GM18867 (cell line): ENCODE results near the gene ILKAP.

ENCODE experiments used
- ATAC-seq: cut with Tn5 transposase; IDR thresholded peaks from one replicate; pipeline ENCODE4 v1.9.1; 2021; ENCODE audit warnings: mild to moderate bottlenecking, moderate library complexity; ENCODE audit not compliant: unreplicated experiment

Gene ILKAP

GRCh38 chr2:238237431-238238135 lies 34.1 kb upstream of the ILKAP start:
- no peak for ATAC-seq

DNA sequence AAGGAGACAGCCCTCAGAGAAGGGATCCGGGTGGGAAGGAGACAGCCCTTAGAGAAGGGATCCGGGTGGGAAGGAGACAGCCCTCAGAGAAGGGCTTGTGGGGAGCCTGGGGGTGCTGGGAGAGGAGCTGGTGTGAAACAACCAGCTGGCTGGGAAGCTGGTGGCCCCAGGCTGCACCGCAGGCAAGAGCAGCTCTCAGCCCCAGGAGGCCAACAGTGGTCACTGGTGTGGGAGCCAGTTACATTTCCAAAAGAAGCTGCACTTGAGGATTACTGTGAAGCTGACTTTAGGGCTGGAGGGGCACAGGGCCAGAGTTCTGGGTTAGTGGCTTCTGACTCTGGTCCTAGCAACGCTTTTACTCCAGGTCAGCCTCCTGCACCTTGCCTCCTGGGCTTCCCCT lies 33.1 kb upstream of the ILKAP start:
- no peak for ATAC-seq

- ATAC-seq = no peak
These were observed 32.4 kb upstream of the ILKAP start for GRCh38 chr2:238235856-238236255.

DNA sequence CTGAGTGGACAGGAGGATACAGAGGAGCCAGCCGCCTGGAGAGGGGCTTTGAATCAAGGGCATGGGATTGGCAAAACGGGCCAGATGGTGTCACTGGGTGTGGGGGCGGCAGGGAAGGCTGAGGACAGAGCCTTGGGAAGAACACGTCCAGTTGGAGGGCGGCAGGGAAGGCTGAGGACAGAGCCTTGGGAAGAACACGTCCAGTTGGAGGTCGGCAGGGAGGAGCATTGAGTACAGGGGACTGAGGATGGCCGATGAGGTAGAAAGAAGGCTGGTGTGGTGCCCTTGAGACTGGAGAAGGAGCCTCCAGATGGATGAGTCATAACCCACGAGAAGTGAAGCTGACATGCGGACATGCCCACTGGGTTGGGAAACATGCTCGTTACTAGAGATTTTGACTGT lies 31.8 kb upstream of the ILKAP start:
- no peak for ATAC-seq

DNA sequence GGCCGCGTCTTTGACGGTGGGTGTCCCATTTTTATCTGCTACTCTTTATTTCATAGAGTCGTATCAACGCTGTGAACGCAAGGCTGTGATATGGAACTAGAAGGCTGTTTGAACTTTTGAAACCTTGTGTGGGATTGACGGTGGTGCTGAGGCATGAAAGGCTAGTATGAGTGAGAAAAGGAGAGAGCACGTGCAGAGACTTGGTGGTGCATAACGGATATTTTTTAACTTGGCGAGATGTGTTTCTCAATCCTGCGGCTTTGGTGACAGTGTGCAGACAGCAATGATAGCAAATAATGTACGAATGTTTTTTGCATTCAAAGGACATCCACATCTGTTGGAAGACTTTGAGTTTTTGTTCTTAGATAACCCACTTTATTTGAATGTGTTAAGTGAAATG lies 30.1 kb upstream of the ILKAP start:
- no peak for ATAC-seq

- ATAC-seq = no peak
These were observed 28.3 kb upstream of the ILKAP start for GRCh38 chr2:238231809-238232208.

- ATAC-seq = no peak
These were observed 27.8 kb upstream of the ILKAP start for GRCh38 chr2:238231251-238231793.

DNA sequence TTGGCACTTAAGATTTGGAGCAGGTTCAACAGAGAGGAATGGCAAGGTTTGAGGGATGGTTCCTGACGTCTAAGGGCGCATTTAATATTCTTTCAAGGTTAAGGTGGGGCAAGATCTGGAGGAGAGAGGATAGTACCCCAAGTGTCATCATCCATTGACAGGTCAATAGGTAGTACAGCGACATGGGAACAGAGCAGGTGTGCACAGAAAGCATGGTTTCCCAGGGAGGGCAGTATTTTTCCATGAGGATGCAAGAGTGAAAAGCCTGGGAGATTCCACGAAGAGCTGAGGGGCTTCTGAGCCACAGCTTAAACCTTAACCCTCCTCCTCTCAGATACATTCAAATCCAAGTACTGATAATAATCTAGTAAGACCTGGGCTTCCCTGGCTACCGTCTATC lies 27.2 kb upstream of the ILKAP start:
- ATAC-seq = no peak

DNA sequence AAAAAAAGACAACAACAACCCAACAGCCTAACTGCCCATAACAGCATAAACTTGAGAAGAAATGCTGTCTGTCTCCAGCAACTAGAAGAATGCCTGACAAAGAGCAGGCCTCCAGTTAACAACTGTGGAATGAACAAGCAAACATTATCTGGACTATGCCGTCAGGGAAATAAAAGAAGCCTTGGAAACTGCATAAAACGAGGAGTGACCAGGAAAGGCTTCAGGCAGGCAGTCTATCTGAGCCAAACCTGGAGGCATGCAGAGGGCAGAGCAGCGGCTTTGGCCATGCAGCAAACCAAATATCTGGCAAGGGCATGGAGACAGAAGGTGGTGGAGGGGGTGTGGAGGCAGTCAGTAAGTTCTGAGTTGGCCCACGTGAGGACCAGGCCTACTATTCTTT lies 25.2 kb upstream of the ILKAP start:
- ATAC-seq = no peak

DNA sequence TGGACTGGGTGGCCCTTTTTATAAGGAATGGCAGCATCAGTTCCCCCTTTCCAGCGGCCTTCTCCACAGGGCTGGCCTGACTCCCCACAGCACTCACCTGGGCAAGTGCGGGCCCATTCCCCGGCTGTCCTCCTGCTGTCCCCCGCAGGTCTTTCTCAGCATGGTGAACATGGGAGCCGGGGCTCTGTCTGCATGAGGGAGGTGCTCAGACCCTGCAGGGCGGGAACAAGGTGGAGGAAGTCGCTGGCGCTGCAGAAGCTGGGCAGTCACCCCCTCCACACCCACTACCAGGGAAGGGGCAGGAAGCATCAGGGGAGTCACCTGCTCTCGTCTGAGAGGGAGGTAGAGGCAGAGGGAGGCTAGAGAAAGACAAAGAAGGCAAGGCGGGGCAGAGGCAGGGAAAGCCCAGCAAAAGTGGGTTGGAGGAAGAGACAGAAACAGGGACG lies 24.1 kb upstream of the ILKAP start:
- no peak for ATAC-seq

GRCh38 chr2:238226698-238227586 lies 23.4 kb upstream of the ILKAP start:
- ATAC-seq = no peak

DNA sequence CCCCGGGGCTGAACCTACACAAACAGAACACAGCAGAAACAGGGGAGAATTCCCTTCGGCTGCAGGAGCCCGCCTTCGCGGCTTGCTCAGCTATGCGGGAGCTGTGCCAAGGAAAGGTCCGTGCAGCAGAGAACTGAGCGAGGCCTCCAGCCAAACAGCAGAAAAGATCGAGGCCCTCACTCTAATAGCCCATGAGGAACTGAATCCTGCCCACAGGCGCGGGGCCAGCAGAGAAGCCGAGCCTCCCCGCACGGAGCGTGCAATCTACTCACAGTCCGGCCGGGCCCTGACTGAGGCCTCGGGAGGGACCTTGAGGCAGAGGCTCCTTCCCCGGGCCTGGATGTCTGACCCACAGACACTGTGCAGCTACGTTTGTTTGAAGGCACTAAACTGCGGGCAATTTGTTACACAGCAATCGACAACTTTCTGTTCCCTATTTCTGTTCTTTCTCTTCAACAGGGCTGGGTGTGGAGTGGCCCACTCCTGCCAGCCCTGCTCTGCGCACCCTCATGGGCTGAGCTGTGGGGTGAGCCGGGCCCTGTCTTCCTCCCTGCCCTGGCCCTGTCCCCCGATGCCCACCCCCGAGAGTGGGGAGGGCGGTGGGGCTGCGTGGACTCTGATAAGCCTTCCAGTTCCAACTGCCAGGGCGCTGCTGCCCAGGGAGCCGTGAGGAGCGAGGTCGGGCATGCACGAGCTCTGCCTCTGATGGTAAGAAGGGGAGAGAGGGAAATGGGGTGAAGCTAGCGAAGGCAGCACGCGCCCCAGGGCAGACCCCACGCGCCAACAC lies 22.6 kb upstream of the ILKAP start:
- no peak for ATAC-seq

DNA sequence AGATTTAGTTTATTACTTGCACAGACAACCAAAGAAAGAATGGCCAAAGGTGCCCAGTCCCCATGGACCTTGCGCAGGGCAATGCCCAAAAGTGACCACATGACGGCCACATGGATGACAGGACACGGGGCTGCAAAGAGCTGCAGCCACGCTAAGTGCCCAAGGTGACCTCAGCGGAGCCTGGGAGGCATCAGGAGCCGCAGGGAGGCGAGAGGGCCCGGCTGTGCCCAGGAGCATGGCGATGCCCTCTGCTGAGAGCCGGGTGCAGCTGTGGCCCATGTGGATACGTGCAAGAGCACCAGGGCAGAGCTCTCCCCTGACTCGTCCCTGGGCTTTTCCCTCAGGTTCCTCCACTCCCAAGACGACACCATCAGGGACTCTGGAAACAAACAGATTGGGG lies 21.6 kb upstream of the ILKAP start:
- no peak for ATAC-seq

- ATAC-seq = no peak
These were observed 21.0 kb upstream of the ILKAP start for GRCh38 chr2:238224356-238225035.

- ATAC-seq = no peak
These were observed 17.5 kb upstream of the ILKAP start for GRCh38 chr2:238220892-238221521.

DNA sequence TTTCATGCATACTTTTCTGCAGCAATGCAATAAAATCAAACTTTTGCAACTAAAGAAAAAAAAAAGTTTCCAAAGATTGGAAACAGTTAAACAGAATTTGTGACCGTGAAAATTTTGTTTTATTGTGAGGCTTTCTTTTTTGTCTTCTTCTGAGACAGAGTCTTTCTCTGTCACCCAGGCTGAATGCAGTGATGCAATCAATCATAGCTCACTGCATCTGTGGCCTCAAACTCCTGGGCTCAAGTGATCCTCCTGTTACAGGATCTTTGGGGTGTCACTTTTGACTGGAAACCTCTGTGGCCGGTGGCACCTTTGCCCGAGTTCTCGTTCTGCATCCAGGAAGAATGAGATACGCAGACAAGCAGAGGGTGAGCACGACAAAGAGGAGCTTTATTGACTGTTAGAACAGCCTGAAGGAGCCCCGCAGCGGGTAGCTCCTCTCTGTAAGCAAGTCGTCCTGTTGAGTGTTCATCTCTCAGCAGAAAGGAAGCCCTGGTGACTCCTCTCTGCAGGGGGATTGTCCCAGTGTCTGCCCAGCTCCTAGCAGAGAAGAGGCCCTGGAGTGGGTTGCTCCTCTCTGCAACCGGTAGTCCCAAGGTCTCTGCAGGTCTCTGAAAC lies 16.9 kb upstream of the ILKAP start:
- no peak for ATAC-seq

- ATAC-seq = no peak
These were observed 13.2 kb upstream of the ILKAP start for GRCh38 chr2:238216651-238217184.

GRCh38 chr2:238207006-238207405 lies 3.5 kb upstream of the ILKAP start:
- ATAC-seq = no peak

- no peak for ATAC-seq
These were observed 633 bp upstream of the ILKAP start for GRCh38 chr2:238203973-238204683.
